ENCODE results near the gene LACTB. TPM values are rescaled to one million over a fixed set of nuclear protein-coding genes. Genes with fewer than 3 reads are reported as not detected.

The LACTB gene
- total and polyA plus RNA-seq, 2 experiments from 2014 or later, result 15.2 to 20.9 TPM

DNA sequence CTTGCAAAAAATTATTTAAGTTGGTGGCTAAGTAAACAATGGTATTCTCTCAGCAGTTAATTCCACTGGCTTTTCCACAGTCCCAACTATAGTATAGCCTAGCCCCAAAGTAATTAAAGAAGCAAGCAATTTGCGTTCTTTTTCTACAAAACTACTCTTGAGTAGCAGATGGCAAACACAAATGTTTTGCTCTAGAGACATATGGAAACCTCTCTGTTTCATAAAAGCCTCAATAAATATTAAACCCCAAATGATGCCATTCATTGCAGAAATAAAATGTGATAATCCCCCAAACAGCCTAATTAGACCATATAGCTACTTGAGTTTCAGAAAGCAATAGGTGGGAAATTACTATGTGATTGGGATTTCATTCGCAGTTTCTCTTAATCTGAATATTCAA, 59.1 kb downstream of the LACTB start:
- H3F3A ChIP-seq (replicated peaks; ENCODE audit: low read depth), result no peaks in the 10 kb centered on the region
- Mint-ChIP-seq H3K4me1 (no peaks in the 10 kb centered on the region), H3K4me3 (no peak overlapping the region), H3K27me3 (ENCODE audit: insufficient read depth, low read depth, poor library complexity) (peaks cover 1% of the 10 kb centered on the region), H3K36me3 (ENCODE audit: low read depth) (no peaks in the 10 kb centered on the region), H3K27ac (no peak overlapping the region), H3K9me3 (no peaks in the 10 kb centered on the region)
- no peaks in the 10 kb centered on the region for H3K79me2 ChIP-seq (replicated peaks; ENCODE audit: insufficient read depth)
- TF ChIP-seq, protein P1, sequence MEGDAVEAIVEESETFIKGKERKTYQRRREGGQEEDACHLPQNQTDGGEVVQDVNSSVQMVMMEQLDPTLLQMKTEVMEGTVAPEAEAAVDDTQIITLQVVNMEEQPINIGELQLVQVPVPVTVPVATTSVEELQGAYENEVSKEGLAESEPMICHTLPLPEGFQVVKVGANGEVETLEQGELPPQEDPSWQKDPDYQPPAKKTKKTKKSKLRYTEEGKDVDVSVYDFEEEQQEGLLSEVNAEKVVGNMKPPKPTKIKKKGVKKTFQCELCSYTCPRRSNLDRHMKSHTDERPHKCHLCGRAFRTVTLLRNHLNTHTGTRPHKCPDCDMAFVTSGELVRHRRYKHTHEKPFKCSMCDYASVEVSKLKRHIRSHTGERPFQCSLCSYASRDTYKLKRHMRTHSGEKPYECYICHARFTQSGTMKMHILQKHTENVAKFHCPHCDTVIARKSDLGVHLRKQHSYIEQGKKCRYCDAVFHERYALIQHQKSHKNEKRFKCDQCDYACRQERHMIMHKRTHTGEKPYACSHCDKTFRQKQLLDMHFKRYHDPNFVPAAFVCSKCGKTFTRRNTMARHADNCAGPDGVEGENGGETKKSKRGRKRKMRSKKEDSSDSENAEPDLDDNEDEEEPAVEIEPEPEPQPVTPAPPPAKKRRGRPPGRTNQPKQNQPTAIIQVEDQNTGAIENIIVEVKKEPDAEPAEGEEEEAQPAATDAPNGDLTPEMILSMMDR (conservative IDR thresholded peaks at IDR 0.05; ENCODE audit: low read depth in 2 of 2), result no peak
- TF ChIP-seq EZH2phosphoT487 (IDR thresholded peaks at IDR 0.05; ENCODE audit: unreplicated experiment) (no peak), EZH2 (IDR thresholded peaks at IDR 0.05; ENCODE audit: low read depth, unreplicated experiment) (no peak), NANOG (IDR thresholded peaks at IDR 0.05; ENCODE audit: borderline replicate concordance) (no peak), ZNF331 (CRISPR knock-in tag; IDR thresholded peaks at IDR 0.05; ENCODE audit: low read depth) (no peak), JUNB (IDR thresholded peaks at IDR 0.05; ENCODE audit: unreplicated experiment) (no peak), POLR2AphosphoS5 (IDR thresholded peaks at IDR 0.05; ENCODE audit: low read depth) (no peak), STAT1 (IDR thresholded peaks at IDR 0.05; ENCODE audit: unreplicated experiment) (no peak), CREB1 (CRISPR knock-in tag; IDR thresholded peaks at IDR 0.05; ENCODE audit: low read depth) (no peak), ZNF114 (CRISPR knock-in tag; IDR thresholded peaks at IDR 0.05) (no peak)
- TF ChIP-seq, protein P2, sequence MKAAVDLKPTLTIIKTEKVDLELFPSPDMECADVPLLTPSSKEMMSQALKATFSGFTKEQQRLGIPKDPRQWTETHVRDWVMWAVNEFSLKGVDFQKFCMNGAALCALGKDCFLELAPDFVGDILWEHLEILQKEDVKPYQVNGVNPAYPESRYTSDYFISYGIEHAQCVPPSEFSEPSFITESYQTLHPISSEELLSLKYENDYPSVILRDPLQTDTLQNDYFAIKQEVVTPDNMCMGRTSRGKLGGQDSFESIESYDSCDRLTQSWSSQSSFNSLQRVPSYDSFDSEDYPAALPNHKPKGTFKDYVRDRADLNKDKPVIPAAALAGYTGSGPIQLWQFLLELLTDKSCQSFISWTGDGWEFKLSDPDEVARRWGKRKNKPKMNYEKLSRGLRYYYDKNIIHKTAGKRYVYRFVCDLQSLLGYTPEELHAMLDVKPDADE (IDR thresholded peaks at IDR 0.05), result no peak
- TF ChIP-seq, protein P3, sequence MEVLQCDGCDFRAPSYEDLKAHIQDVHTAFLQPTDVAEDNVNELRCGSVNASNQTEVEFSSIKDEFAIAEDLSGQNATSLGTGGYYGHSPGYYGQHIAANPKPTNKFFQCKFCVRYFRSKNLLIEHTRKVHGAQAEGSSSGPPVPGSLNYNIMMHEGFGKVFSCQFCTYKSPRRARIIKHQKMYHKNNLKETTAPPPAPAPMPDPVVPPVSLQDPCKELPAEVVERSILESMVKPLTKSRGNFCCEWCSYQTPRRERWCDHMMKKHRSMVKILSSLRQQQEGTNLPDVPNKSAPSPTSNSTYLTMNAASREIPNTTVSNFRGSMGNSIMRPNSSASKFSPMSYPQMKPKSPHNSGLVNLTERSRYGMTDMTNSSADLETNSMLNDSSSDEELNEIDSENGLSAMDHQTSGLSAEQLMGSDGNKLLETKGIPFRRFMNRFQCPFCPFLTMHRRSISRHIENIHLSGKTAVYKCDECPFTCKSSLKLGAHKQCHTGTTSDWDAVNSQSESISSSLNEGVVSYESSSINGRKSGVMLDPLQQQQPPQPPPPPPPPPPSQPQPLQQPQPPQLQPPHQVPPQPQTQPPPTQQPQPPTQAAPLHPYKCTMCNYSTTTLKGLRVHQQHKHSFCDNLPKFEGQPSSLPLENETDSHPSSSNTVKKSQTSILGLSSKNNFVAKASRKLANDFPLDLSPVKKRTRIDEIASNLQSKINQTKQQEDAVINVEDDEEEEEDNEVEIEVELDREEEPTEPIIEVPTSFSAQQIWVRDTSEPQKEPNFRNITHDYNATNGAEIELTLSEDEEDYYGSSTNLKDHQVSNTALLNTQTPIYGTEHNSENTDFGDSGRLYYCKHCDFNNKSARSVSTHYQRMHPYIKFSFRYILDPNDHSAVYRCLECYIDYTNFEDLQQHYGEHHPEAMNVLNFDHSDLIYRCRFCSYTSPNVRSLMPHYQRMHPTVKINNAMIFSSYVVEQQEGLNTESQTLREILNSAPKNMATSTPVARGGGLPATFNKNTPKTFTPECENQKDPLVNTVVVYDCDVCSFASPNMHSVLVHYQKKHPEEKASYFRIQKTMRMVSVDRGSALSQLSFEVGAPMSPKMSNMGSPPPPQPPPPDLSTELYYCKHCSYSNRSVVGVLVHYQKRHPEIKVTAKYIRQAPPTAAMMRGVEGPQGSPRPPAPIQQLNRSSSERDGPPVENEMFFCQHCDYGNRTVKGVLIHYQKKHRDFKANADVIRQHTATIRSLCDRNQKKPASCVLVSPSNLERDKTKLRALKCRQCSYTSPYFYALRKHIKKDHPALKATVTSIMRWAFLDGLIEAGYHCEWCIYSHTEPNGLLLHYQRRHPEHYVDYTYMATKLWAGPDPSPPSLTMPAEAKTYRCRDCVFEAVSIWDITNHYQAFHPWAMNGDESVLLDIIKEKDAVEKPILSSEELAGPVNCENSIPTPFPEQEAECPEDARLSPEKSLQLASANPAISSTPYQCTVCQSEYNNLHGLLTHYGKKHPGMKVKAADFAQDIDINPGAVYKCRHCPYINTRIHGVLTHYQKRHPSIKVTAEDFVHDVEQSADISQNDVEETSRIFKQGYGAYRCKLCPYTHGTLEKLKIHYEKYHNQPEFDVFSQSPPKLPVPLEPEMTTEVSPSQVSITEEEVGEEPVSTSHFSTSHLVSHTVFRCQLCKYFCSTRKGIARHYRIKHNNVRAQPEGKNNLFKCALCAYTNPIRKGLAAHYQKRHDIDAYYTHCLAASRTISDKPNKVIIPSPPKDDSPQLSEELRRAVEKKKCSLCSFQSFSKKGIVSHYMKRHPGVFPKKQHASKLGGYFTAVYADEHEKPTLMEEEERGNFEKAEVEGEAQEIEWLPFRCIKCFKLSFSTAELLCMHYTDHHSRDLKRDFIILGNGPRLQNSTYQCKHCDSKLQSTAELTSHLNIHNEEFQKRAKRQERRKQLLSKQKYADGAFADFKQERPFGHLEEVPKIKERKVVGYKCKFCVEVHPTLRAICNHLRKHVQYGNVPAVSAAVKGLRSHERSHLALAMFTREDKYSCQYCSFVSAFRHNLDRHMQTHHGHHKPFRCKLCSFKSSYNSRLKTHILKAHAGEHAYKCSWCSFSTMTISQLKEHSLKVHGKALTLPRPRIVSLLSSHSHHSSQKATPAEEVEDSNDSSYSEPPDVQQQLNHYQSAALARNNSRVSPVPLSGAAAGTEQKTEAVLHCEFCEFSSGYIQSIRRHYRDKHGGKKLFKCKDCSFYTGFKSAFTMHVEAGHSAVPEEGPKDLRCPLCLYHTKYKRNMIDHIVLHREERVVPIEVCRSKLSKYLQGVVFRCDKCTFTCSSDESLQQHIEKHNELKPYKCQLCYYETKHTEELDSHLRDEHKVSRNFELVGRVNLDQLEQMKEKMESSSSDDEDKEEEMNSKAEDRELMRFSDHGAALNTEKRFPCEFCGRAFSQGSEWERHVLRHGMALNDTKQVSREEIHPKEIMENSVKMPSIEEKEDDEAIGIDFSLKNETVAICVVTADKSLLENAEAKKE (CRISPR knock-in tag; IDR thresholded peaks at IDR 0.05), result no peak
- TF ChIP-seq, protein P4, sequence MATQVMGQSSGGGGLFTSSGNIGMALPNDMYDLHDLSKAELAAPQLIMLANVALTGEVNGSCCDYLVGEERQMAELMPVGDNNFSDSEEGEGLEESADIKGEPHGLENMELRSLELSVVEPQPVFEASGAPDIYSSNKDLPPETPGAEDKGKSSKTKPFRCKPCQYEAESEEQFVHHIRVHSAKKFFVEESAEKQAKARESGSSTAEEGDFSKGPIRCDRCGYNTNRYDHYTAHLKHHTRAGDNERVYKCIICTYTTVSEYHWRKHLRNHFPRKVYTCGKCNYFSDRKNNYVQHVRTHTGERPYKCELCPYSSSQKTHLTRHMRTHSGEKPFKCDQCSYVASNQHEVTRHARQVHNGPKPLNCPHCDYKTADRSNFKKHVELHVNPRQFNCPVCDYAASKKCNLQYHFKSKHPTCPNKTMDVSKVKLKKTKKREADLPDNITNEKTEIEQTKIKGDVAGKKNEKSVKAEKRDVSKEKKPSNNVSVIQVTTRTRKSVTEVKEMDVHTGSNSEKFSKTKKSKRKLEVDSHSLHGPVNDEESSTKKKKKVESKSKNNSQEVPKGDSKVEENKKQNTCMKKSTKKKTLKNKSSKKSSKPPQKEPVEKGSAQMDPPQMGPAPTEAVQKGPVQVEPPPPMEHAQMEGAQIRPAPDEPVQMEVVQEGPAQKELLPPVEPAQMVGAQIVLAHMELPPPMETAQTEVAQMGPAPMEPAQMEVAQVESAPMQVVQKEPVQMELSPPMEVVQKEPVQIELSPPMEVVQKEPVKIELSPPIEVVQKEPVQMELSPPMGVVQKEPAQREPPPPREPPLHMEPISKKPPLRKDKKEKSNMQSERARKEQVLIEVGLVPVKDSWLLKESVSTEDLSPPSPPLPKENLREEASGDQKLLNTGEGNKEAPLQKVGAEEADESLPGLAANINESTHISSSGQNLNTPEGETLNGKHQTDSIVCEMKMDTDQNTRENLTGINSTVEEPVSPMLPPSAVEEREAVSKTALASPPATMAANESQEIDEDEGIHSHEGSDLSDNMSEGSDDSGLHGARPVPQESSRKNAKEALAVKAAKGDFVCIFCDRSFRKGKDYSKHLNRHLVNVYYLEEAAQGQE (IDR thresholded peaks at IDR 0.05; ENCODE audit: unreplicated experiment), result no peak
- no peaks in the 10 kb centered on the region for H3K9me2 ChIP-seq (ENCODE audit: insufficient read depth)
- H3K36me3 ChIP-seq (ENCODE audit: insufficient read depth), result no peaks in the 10 kb centered on the region
- no peak overlapping the region for H3K4me2 ChIP-seq
- no peaks in the 10 kb centered on the region for H4K20me1 ChIP-seq (replicated peaks; ENCODE audit: insufficient read depth)
- H3K4me1 ChIP-seq (ENCODE audit: insufficient read depth), result no peaks in the 10 kb centered on the region
- DNase-seq (ENCODE audit: low spot score), result no peak
- no peak overlapping the region for H2AFZ ChIP-seq
- H3K27me3 ChIP-seq (ENCODE audit: insufficient read depth), result no peaks in the 10 kb centered on the region
- ATAC-seq, result no peak
- no peak overlapping the region for H3K4me3 ChIP-seq
- no peak overlapping the region for H3K27ac ChIP-seq (ENCODE audit: low read depth)

Data from GM23338 (cell line).